HG03521 (cell line): ENCODE results near the gene TMEM131L.
A peak's percentile ranks its signal among the peaks of the same experiment; 100 is the strongest.
"Not testable (repeated sequence)": the region's sequence is repeated elsewhere in the genome, so short reads cannot be mapped to it uniquely, and the experiment has no call there.

ENCODE experiments used
- ATAC-seq: cut with Tn5 transposase; IDR thresholded peaks from one replicate; pipeline ENCODE4 v1.9.1; 2021; ENCODE audit warnings: mild to moderate bottlenecking, moderate library complexity; ENCODE audit not compliant: unreplicated experiment

The TMEM131L gene

DNA sequence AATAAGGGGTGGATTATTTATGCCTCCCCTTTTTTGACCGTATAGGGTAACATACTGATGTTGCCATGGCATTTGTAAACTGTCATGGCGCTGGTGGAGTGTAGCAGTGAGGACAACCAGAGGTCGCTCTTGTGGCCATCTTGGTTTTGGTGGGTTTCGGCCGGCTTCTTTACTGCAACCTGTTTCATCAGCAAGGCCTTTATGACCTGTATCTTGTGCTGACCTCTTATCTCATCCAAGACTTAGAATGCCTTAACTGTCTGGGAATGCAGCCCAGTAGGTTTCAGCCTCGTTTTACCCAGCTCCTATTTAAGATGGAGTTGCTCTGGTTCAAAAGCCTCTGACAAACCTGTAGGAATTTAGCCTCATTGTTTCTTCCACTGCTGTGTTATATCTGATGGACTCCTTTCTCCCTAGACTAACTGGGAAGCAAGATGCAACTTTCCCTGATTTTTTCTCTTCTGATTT, 71.4 kb downstream of the TMEM131L start:
- no peak for ATAC-seq

DNA sequence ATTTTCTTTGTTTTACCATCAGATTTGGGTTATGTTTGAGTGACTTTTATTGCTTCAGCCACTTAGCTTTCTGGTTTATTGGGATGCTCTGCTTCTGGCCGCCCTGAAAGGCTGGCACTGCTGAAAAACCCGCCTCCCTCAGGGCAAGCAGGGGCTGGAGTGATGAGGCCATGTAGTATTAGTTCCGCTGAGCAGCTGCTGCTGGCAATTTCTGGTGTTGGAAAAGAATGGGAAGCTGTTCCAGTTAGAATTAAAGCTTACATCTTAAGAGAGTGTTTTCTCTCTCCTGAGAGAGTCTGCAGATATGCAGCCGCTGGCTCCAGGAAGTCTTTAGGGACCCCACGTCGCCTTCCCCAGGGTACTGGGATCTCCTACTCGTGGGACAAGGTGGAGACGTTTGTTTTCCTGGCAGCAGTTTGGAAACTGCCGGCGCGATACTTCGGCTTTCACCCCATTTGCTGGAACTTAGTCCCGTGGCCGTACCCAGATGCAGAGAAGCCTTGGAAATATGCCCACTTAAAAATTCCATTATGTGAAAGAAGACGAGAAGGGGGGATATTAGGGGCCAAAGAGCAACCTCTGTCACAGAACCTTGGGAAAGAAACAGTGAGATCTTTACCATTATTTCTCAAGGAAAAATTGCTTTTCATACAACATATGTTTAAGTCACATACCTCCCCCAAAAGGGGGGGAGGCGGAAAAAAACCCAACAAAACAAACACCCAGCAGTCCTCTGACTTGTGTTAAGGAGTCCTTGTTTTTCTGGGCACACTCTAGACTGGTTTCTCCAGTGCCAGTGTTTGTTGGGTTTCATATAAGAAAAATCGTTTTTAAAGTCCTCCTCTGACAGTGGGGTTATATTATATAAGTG, 72.6 kb downstream of the TMEM131L start:
- no peak for ATAC-seq

- ATAC-seq = no peak
These were observed 73.3 kb downstream of the TMEM131L start for GRCh38 chr4:153539422-153539821.

GRCh38 chr4:153541456-153542096, 75.4 kb downstream of the TMEM131L start:
- no peak for ATAC-seq

DNA sequence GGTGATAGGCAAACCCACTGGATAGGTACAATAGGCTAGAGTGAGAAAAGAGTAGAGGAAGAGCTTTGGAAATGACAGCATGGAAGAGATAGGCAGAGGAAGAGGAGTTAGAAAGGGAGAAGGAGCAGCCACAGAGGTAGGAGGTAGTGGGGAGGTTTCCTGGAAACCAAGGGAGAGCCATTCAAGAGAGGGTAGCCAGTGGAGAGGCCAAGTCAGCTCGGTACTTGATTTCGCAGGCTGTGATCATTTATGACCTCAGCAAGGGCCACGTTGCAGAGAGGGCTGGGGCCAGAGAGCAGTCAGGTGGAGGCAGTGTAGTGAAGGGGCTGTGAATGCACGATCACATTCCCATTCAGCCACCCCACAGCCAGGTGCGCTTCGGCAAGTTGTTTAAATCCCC, 76.0 kb downstream of the TMEM131L start:
- no peak for ATAC-seq

- no peak for ATAC-seq
These were observed 76.7 kb downstream of the TMEM131L start for GRCh38 chr4:153542834-153543233.

GRCh38 chr4:153543351-153543750, 77.2 kb downstream of the TMEM131L start:
- no peak for ATAC-seq

- no peak for ATAC-seq
These were observed 79.7 kb downstream of the TMEM131L start for GRCh38 chr4:153545822-153546221.

DNA sequence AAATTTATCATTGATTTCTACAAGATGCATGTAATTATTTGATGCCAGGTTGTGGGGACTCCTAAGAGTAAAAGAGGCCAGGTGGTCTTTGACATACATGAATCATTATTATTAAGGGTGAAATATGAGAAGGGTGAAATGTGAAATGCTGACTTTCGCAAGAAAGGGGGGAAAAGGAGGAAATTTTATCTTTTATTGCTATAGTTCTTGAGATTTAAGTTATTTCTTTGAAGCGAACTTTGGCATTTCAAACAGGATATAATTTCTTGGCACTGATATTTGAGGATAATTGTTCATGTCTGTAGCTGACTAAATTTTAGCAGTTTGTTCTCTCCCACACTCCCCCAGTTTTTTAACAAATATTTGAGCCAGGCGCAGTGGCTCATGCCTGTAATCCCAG, 80.1 kb downstream of the TMEM131L start:
- ATAC-seq = no peak

DNA sequence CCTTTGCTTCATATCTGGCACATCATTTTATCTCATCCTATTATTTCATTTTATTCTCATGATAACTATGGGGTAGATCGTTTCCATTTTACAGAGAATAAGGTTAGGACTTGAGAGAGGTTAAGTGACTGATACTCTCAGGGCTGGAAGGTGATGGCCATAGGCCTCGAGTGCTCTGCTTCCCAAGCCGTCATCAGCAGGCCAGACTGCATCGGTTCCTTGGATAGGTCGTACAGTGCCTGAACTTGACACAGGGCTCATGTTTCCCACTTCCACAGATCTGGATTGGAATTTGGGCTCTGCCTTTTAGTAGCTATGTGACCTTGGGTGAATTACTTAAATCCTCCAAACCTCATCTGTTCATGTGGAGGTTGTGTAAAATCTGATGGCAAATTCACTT, 81.4 kb downstream of the TMEM131L start:
- no peak for ATAC-seq

DNA sequence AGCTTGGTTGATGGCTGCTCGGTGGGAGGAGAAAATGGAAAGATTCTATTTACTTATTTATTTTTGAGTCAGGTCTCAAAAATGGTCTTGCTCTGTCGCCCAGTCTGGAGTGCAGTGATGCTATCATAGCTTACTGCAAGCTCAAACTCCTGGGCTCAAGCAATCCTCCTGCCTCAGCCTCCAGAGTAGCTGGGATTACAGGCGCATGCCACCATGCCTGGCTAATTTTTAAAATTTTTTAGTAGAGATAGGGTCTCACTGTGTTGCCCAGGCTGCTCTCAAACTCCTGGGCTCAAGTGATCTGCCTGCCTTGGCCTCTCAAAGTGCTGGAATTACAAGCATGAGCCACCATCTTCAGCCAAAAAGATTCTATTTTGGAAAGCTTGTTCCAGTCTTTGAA, 82.7 kb downstream of the TMEM131L start:
- ATAC-seq = not testable (repeated sequence)

- ATAC-seq = no peak
These were observed 83.2 kb downstream of the TMEM131L start for GRCh38 chr4:153549405-153549804.

DNA sequence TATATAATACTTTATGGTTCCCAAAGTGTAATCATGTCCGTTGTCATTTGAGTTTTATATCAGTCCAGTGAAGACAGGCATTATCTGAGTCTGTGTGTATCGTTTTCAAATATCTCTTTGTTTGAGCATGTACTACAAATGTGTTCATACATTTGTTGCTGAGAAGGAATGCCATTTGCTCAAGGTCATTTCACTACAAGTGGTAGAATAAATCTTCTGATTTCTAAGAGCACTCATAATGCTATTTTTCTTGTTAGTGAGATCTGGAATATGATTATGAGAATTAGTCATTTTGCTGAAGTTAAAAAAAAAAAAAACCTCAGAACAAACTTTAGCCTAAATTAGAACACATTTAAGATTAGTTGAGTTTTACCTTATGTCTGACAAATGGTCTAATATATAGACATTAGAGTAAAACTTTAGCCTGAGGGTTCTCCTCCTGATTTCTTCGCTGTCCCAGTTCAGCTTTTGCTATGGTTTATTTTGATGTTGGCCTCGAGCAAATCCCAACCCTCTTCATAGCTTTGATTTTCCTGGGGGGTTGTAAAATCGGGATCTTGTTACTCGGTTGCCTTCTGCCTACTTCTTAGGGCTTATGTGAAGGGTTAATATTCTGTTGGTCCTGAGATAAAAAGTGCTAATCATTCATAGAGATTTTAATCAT, 87.1 kb downstream of the TMEM131L start:
- ATAC-seq = no peak

- ATAC-seq = no peak
These were observed 87.6 kb downstream of the TMEM131L start for GRCh38 chr4:153553819-153554170.

GRCh38 chr4:153555730-153556434, 89.7 kb downstream of the TMEM131L start:
- no peak for ATAC-seq

GRCh38 chr4:153556435-153556815, 90.3 kb downstream of the TMEM131L start:
- no peak for ATAC-seq

- ATAC-seq = peak; percentile 77
These were observed 94.7 kb downstream of the TMEM131L start for GRCh38 chr4:153560908-153561307.

- ATAC-seq = no peak
These were observed 98.7 kb downstream of the TMEM131L start for GRCh38 chr4:153564630-153565525.

DNA sequence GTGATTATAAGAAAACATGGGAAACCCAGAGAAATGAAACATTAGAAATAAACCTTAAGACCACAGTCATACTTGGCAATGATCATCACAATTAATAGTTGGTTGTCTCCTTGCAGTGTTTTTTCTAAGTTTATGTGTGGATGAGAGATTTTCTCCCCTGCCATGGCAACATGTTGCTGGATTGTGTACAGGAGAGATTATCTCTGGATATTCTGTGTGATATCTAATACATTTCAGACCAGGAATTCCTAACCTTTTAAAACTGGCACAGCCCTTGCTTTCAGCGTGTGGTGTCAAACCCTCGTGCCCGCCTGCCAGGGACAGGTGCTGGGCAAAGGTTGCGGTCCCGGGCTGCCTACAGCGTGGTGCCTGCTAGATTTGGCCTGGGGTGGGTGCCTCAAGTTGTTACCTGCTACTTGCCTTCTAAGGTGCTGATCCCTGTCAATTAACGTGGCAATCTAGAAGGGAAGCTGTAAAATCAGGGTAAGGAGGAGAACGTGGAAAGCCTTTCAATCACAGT, 100.5 kb downstream of the TMEM131L start:
- ATAC-seq = no peak

DNA sequence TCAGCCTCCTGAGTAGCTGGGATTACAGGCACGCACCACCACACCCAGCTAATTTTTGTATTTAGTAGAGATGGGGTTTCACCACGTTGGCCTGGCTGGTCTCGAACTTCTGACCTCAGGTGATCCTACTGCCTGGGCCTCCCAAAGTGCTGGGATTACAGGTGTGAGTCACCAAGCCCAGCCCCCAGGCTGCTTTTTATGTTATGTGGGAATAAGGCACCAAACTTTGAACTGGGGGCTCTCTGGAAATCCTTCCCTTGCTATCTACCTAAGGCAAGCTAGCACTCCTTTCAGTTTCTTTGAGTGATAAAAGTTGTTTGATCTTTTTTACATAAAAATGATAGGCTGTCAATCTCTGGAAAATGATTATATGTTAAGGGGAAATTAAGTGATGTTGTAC, 101.5 kb downstream of the TMEM131L start:
- ATAC-seq = not testable (repeated sequence)
